GM12878 (cell line): Measurements from ENCODE around the gene PAX5. TPM values are rescaled to one million over a fixed set of nuclear protein-coding genes. Genes with fewer than 3 reads are reported as not detected.

ENCODE experiments used
- ATAC-seq: fragments of 200-7000 bp; cut with Tn5 transposase; 3 replicates; pipeline ENCODE4 v1.9.1; 2020; ENCODE audit warnings: mild to moderate bottlenecking, moderate library complexity
- BruUV-seq: library from RNA; stranded (reverse); fragments of 400-500 nt; replicated peaks from 2 replicates; lab custom pipeline; 2021; lab: Mats Ljungman, UMichigan
- CTCF ChIA-PET: fragments of 300-600 bp; sonication (Branson Sonifier 250); formaldehyde crosslinking; extraction: SDS; loops from one replicate; lab custom pipeline; 2021; ENCODE audit warnings: inconsistent platforms; lab: Yijun Ruan, JAX
- POLR2A ChIA-PET: fragments of 350-600 bp; formaldehyde crosslinking; extraction: SDS; loops from one replicate; lab custom pipeline; 2021; ENCODE audit warnings: inconsistent platforms; lab: Charles Lee
- RAD21 ChIA-PET: fragments of 300-600 bp; sonication (Branson Sonifier 250); formaldehyde crosslinking; loops from one replicate; lab custom pipeline; 2023; ENCODE audit warnings: antibody characterized with exemption; ENCODE audit not compliant: unreplicated experiment; lab: Charles Lee
- SMC1A ChIA-PET: fragments of 300-600 bp; sonication (Branson Sonifier 250); formaldehyde crosslinking; loops from one replicate; lab custom pipeline; 2023; ENCODE audit not compliant: unreplicated experiment, uncharacterized antibody; lab: Charles Lee
- DNase-seq: peaks from one replicate; pipeline ENCODE4 v3.0.0-alpha.2; 2011; ENCODE audit warnings: low read depth, low spot score
- FAIRE-seq: peaks from 3 replicates; lab custom pipeline; 2011; peaks lifted over from hg19 to GRCh38; lab: Jason Lieb, UNC
- H2AFZ ChIP-seq: 2 replicates; pipeline ENCODE4 v1.6.0; 2011; ENCODE audit warnings: low read depth, low read length, control low read depth; ENCODE audit not compliant: control insufficient read depth
- H3K27ac ChIP-seq: 2 replicates; pipeline ENCODE4 v1.5.1; 2011; ENCODE audit warnings: control low read depth; ENCODE audit not compliant: control insufficient read depth, insufficient read depth
- H3K27me3 ChIP-seq, 2 experiments: replicated peaks in 1 of 2; 2 replicates each; pipeline versions ENCODE4 v1.6.0 to v1.6.1; 2011; ENCODE audit warnings: low read length in 1 of 2; ENCODE audit not compliant: control insufficient read depth in 2 of 2, insufficient read depth in 2 of 2
- H3K36me3 ChIP-seq, 2 experiments: 2 replicates each; pipeline ENCODE4 v1.5.1; 2011; ENCODE audit warnings: low read length in 1 of 2; ENCODE audit not compliant: control insufficient read depth in 2 of 2, insufficient read depth in 2 of 2
- H3K4me1 ChIP-seq: 2 replicates; pipeline ENCODE4 v1.6.1; 2011; ENCODE audit warnings: mild to moderate bottlenecking, low read length, moderate library complexity, mixed read lengths; ENCODE audit not compliant: control insufficient read depth, insufficient read depth
- H3K4me2 ChIP-seq: 2 replicates; pipeline ENCODE4 v1.6.0; 2011; ENCODE audit warnings: control low read depth; ENCODE audit not compliant: control insufficient read depth, insufficient read depth
- H3K4me3 ChIP-seq: fragments of 200-600 bp; sonication (generic); 2 replicates; pipeline ENCODE4 v1.5.1; 2016
- H3K79me2 ChIP-seq: 2 replicates; pipeline ENCODE4 v1.6.0; 2011; ENCODE audit warnings: low read length; ENCODE audit not compliant: control insufficient read depth, insufficient read depth
- H3K9ac ChIP-seq: 2 replicates; pipeline ENCODE4 v1.8.0; 2011; ENCODE audit warnings: low read length, control low read depth, mixed read lengths; ENCODE audit not compliant: control insufficient read depth, insufficient read depth
- H3K9me3 ChIP-seq: replicated peaks from 3 replicates; pipeline ENCODE4 v1.5.1; 2011; ENCODE audit warnings: mild to moderate bottlenecking, low read length; ENCODE audit not compliant: control insufficient read depth, insufficient read depth
- H4K20me1 ChIP-seq: 2 replicates; pipeline ENCODE4 v1.6.0; 2011; ENCODE audit not compliant: control insufficient read depth, insufficient read depth
- ASH2L ChIP-seq: fragments of 300-600, 200-600 bp; sonication (generic); IDR thresholded peaks from 2 replicates; pipeline ENCODE4 v1.6.1; 2017; ENCODE audit warnings: low read depth, mild to moderate bottlenecking, borderline replicate concordance
- ATF2 ChIP-seq: IDR thresholded peaks from 2 replicates; pipeline ENCODE4 v1.6.1; 2012; ENCODE audit warnings: low read length, inconsistent platforms
- ATF3 ChIP-seq: IDR thresholded peaks from 2 replicates; pipeline ENCODE4 v1.6.1; 2011; ENCODE audit warnings: low read depth, mild to moderate bottlenecking, low read length, moderate library complexity, borderline replicate concordance; ENCODE audit errors: extremely low read depth
- FOS ChIP-seq: IDR thresholded peaks from 3 replicates; pipeline ENCODE4 v1.6.1; 2011; ENCODE audit warnings: borderline replicate concordance; ENCODE audit not compliant: insufficient read length; ENCODE audit errors: extremely low read depth
- FOXM1 ChIP-seq: IDR thresholded peaks from 2 replicates; pipeline ENCODE4 v1.6.1; 2012; ENCODE audit warnings: low read depth, mild to moderate bottlenecking, inconsistent platforms, low read length, moderate library complexity
- GABPA ChIP-seq: IDR thresholded peaks from 2 replicates; pipeline ENCODE4 v1.6.1; 2014; ENCODE audit warnings: antibody characterized with exemption, low read depth, mild to moderate bottlenecking, inconsistent platforms
- IKZF1 ChIP-seq: fragments of 450-650 bp; conservative IDR thresholded peaks from 2 replicates; pipeline ENCODE4 v1.6.1; 2017; ENCODE audit warnings: antibody characterized with exemption, mild to moderate bottlenecking
- NBN ChIP-seq: fragments of 450-650 bp; IDR thresholded peaks from 2 replicates; pipeline ENCODE4 v1.6.1; 2016
- PAX5 ChIP-seq: IDR thresholded peaks from 2 replicates; pipeline ENCODE4 v1.6.1; 2011; ENCODE audit warnings: low read depth, low read length, borderline replicate concordance
- PAX8 ChIP-seq: fragments of 450-650 bp; IDR thresholded peaks from 2 replicates; pipeline ENCODE4 v1.6.1; 2017; ENCODE audit warnings: mild to moderate bottlenecking, moderate library complexity
- SKIL ChIP-seq: fragments of 450-650 bp; IDR thresholded peaks from 2 replicates; pipeline ENCODE4 v1.6.1; 2017; ENCODE audit warnings: mild to moderate bottlenecking, low read depth, inconsistent platforms; ENCODE audit not compliant: poor library complexity, severe bottlenecking
- SPI1 ChIP-seq: IDR thresholded peaks from 2 replicates; pipeline ENCODE4 v1.6.1; 2011; ENCODE audit warnings: low read depth, mild to moderate bottlenecking, low read length, moderate library complexity, borderline replicate concordance; ENCODE audit not compliant: insufficient read depth
- STAT1 ChIP-seq: fragments of 450-650 bp; conservative IDR thresholded peaks from 2 replicates; pipeline ENCODE4 v1.6.1; 2014; ENCODE audit warnings: antibody characterized with exemption, mild to moderate bottlenecking
- STAT3 ChIP-seq: IDR thresholded peaks from 2 replicates; pipeline ENCODE4 v1.6.1; 2011; ENCODE audit warnings: low read depth, low read length, improper control_type of control experiment
- ZNF24 ChIP-seq: fragments of 450-650 bp; IDR thresholded peaks from 2 replicates; pipeline ENCODE4 v1.6.1; 2017; ENCODE audit warnings: antibody characterized with exemption, mild to moderate bottlenecking
- WGBS: methylation state at CpG from one replicate; pipeline ENCODE4 v1.1.6; 2016; ENCODE audit warnings: low lambda C conversion rate; ENCODE audit not compliant: insufficient replicate concordance, insufficient coverage; ENCODE audit errors: missing lambda C conversion rate; 5-methylcytosine and 5-hydroxymethylcytosine counted together
- in situ Hi-C: fragments of 300-500 bp; cut with MboI; formaldehyde crosslinking; loops from 9 replicates; pipeline ENCODE4 v1.14.3; 2018; ENCODE audit warnings: mixed read lengths
- intact Hi-C: fragments of 100-400 bp; cut with micrococcal nuclease; formaldehyde crosslinking; loops from one replicate; pipeline ENCODE4 v1.14.2; 2022; ENCODE audit not compliant: unreplicated experiment
- polyA plus RNA-seq, 11 experiments: library from polyadenylated mRNA; depleted of rRNA in 4 of 11; unstranded in 6 of 11; stranded (reverse) in 5 of 11; fragments of >200 nt; fragmentation: Nextera tagmentation in 4 of 11; fragmentation: Illumina TruSeq in 1 of 11; extraction: Ambion mirVana in 4 of 11; extraction: Trizol in 1 of 11; gene quantifications; 1 replicate in 1 of 11; 2 replicates in 10 of 11; pipeline versions ENCODE4 v1.2.1 to v1.2.3, GENCODE V29; 2011 to 2016; ENCODE audit warnings: inconsistent platforms in 2 of 11, missing spikeins in 2 of 11, low read depth in 1 of 11
- total RNA-seq, 4 experiments: library from RNA; depleted of rRNA in 3 of 4; stranded (reverse); fragments of >200 nt in 3 of 4; fragmentation: Illumina TruSeq in 1 of 4; extraction: Trizol in 1 of 4; gene quantifications; 2 replicates each; pipeline versions ENCODE4 v1.2.1 to v1.2.3, GENCODE V29; 2013 to 2021

The PAX5 gene
- total and polyA plus RNA-seq, 10 of the 15 experiments (the other 5 are each of a cell fraction or from before 2014, with no cell fraction given), result 2.2 to 123 (median 31.9) TPM

GRCh38 chr9:36896296-36896695, 137.8 kb downstream of the PAX5 start (continued):
- TF ChIP-seq SKIL (no peak), FOS (no peak), PAX5 (no peak), FOXM1 (no peak), ASH2L (no peak), PAX8 (no peak), IKZF1 (no peak), ATF2 (no peak)
- TF ChIP-seq, all 136 proteins: peak for 0

GRCh38 chr9:36895744-36896260, 138.3 kb downstream of the PAX5 start:
- Histone ChIP-seq H3K4me3 (no peak overlapping the region), H2AFZ (no peak overlapping the region), H3K9me3 (no peaks in the 10 kb centered on the region), H3K27me3 (no peaks in the 10 kb centered on the region), H3K4me1 (no peaks in the 10 kb centered on the region), H3K9ac (no peak overlapping the region), H3K4me2 (no peak overlapping the region), H4K20me1 (peaks cover 2% of the 10 kb centered on the region), H3K36me3 (peaks cover 27 to 47% of the 10 kb centered on the region in 2 experiments), H3K27ac (no peak overlapping the region), H3K79me2 (no peaks in the 10 kb centered on the region; the same call in 1 of the 2 replicates)
- SMC1A ChIA-PET, result no interaction called here
- no TSS peak for BruUV-seq
- in situ Hi-C loops, result no loop called here
- 77% methylated on average over 5 of the region's 5 CpGs for WGBS
- POLR2A ChIA-PET, result no interaction called here
- FAIRE-seq (no peak), ATAC-seq (no peak), DNase-seq (no peak)
- RAD21 ChIA-PET, result no interaction called here
- CTCF ChIA-PET, result no interaction called here
- intact Hi-C loops, result no loop called here
- TF ChIP-seq SPI1 (no peak), ATF3 (no peak), NBN (no peak), GABPA (no peak), ZNF24 (no peak), STAT1 (no peak), STAT3 (no peak)
